Activated CD4-positive, alpha-beta memory T cell treated with anti-CD3 and anti-CD28 coated beads for 36 hours (primary cell): ENCODE results near the gene ITPR1. TPM values are rescaled to one million over a fixed set of nuclear protein-coding genes. Genes with fewer than 3 reads are reported as not detected.

Source experiments
- CTCF ChIA-PET: fragments of 350-600 bp; sonication (Branson Sonifier 250); formaldehyde crosslinking; loops from one replicate; lab custom pipeline; 2021; ENCODE audit warnings: antibody characterized with exemption, inconsistent platforms; lab: Charles Lee
- POLR2A ChIA-PET: fragments of 350-600 bp; sonication (Branson Sonifier 250); formaldehyde crosslinking; loops from one replicate; lab custom pipeline; 2021; ENCODE audit warnings: antibody characterized with exemption; lab: Charles Lee
- DNase-seq: peaks from one replicate; pipeline ENCODE4 v3.0.0-alpha.2; 2020
- H3K27ac Mint-ChIP-seq: one replicate; pipeline ENCODE4 v1.8.0; 2021; ENCODE audit warnings: mixed read lengths
- H3K27me3 Mint-ChIP-seq: one replicate; pipeline ENCODE4 v1.8.0; 2021; ENCODE audit warnings: mixed read lengths
- H3K36me3 Mint-ChIP-seq: one replicate; pipeline ENCODE4 v1.8.0; 2021; ENCODE audit warnings: mixed read lengths
- H3K4me1 Mint-ChIP-seq: one replicate; pipeline ENCODE4 v1.8.0; 2021; ENCODE audit warnings: low read depth, mixed read lengths
- H3K4me3 Mint-ChIP-seq: one replicate; pipeline ENCODE4 v1.8.0; 2021; ENCODE audit warnings: mild to moderate bottlenecking, mixed read lengths
- H3K9me3 Mint-ChIP-seq: one replicate; pipeline ENCODE4 v1.8.0; 2021; ENCODE audit warnings: mixed read lengths
- intact Hi-C: fragments of 100-400 bp; cut with micrococcal nuclease; formaldehyde crosslinking; loops from one replicate; pipeline ENCODE4 v1.15.1; 2023
- total RNA-seq, 2 experiments: library from RNA; stranded (reverse); gene quantifications; one replicate each; pipeline ENCODE4 v1.2.3, GENCODE V29; 2021

Gene ITPR1
- total RNA-seq, 2 experiments from 2014 or later: 49.1 to 53.1 TPM

- Mint-ChIP-seq H3K27me3 (no peaks in the 10 kb centered on the region), H3K27ac (no peak overlapping the region), H3K9me3 (no peaks in the 10 kb centered on the region), H3K36me3 (no peaks in the 10 kb centered on the region), H3K4me1 (no peaks in the 10 kb centered on the region), H3K4me3 (no peak overlapping the region)
- CTCF ChIA-PET: interaction anchor here (0.7 to 1.3 kb wide), 5 partner anchors 14 to 264 kb away, joined by 3 to 5 read pairs (median 3); no protein-coding TSS in a partner anchor
- no peak for DNase-seq
- intact Hi-C loops: no loop called here
- POLR2A ChIA-PET: no interaction called here
These were observed 121.8 kb downstream of the ITPR1 start for GRCh38 chr3:4614927-4615326.

GRCh38 chr3:4615750-4616149, 122.6 kb downstream of the ITPR1 start:
- Mint-ChIP-seq H3K36me3 (peaks cover 3% of the 10 kb centered on the region), H3K4me1 (no peaks in the 10 kb centered on the region), H3K9me3 (peaks cover under 1% of the 10 kb centered on the region), H3K4me3 (no peak overlapping the region), H3K27me3 (no peaks in the 10 kb centered on the region), H3K27ac (no peak overlapping the region)
- POLR2A ChIA-PET: no interaction called here
- CTCF ChIA-PET: interaction anchor here (0.7 to 1.2 kb wide), 2 partner anchors 16 to 18 kb away, joined by 4 to 5 read pairs; no protein-coding TSS in a partner anchor
- no peak for DNase-seq
- intact Hi-C loops: no loop called here

- POLR2A ChIA-PET: no interaction called here
- Mint-ChIP-seq H3K4me3 (no peak overlapping the region), H3K27ac (no peak overlapping the region), H3K27me3 (no peaks in the 10 kb centered on the region), H3K9me3 (peaks cover 6% of the 10 kb centered on the region), H3K4me1 (peaks cover 2% of the 10 kb centered on the region), H3K36me3 (peaks cover 13% of the 10 kb centered on the region)
- CTCF ChIA-PET: interaction anchor here (1.2 to 1.3 kb wide), 2 partner anchors 10 to 272 kb away, joined by 3 to 6 read pairs; no protein-coding TSS in a partner anchor
- intact Hi-C loops: no loop called here
- DNase-seq: no peak
These were observed 130.4 kb downstream of the ITPR1 start for GRCh38 chr3:4623421-4623999.

- Mint-ChIP-seq H3K36me3 (peaks cover 4% of the 10 kb centered on the region), H3K4me3 (no peak overlapping the region), H3K4me1 (no peaks in the 10 kb centered on the region), H3K27me3 (no peaks in the 10 kb centered on the region), H3K27ac (no peak overlapping the region), H3K9me3 (no peaks in the 10 kb centered on the region)
- POLR2A ChIA-PET: interaction anchor here (0.6 to 1.0 kb wide), 2 partner anchors 134 to 267 kb away, joined by 3 to 4 read pairs; partner anchors contain the start of gene ITPR1
- CTCF ChIA-PET: interaction anchor here (1.1 to 3.8 kb wide), 2 partner anchors 37 to 277 kb away, joined by 4 to 20 read pairs; no protein-coding TSS in a partner anchor
- intact Hi-C loops: no loop called here
- DNase-seq: no peak
These were observed 134.7 kb downstream of the ITPR1 start for GRCh38 chr3:4627651-4628375.

GRCh38 chr3:4629095-4630007, 136.2 kb downstream of the ITPR1 start:
- H3K36me3 Mint-ChIP-seq: peaks cover 6% of the 10 kb centered on the region
- no peak for DNase-seq
- POLR2A ChIA-PET: interaction anchor here (1.0 kb wide), 1 partner anchor 136 kb away, joined by 4 read pairs; the partner anchor contains the start of gene ITPR1
- intact Hi-C loops: loop anchor here (5.0 kb wide), 1 partner anchor 327 kb away; the partner anchor contains the start of gene SETMAR
- H3K4me3 Mint-ChIP-seq: no peak overlapping the region
- peaks cover 5% of the 10 kb centered on the region for H3K4me1 Mint-ChIP-seq
- CTCF ChIA-PET: interaction anchor here (0.6 to 3.8 kb wide), 3 partner anchors 15 to 369 kb away, joined by 3 to 20 read pairs (median 3); no protein-coding TSS in a partner anchor
- no peaks in the 10 kb centered on the region for H3K9me3 Mint-ChIP-seq
- H3K27me3 Mint-ChIP-seq: no peaks in the 10 kb centered on the region
- no peak overlapping the region for H3K27ac Mint-ChIP-seq

GRCh38 chr3:4633078-4634004, 140.2 kb downstream of the ITPR1 start:
- CTCF ChIA-PET: interaction anchor here (0.6 to 5.5 kb wide), 56 partner anchors 8 to 379 kb away, joined by 3 to 131 read pairs (median 4); partner anchors contain the start of gene ITPR1
- H3K4me1 Mint-ChIP-seq: peaks cover 5% of the 10 kb centered on the region
- intact Hi-C loops: loop anchor here (1.0 to 5.0 kb wide), 4 partner anchors 49 to 331 kb away; partner anchors contain the start of gene SETMAR
- no peaks in the 10 kb centered on the region for H3K27me3 Mint-ChIP-seq
- POLR2A ChIA-PET: no interaction called here
- no peak overlapping the region for H3K27ac Mint-ChIP-seq
- no peak for DNase-seq
- H3K9me3 Mint-ChIP-seq: no peaks in the 10 kb centered on the region
- no peak overlapping the region for H3K4me3 Mint-ChIP-seq
- peaks cover 6% of the 10 kb centered on the region for H3K36me3 Mint-ChIP-seq

- H3K27ac Mint-ChIP-seq: no peak overlapping the region
- no peak overlapping the region for H3K4me3 Mint-ChIP-seq
- intact Hi-C loops: loop anchor here (5.0 kb wide), 1 partner anchor 333 kb away; the partner anchor contains the start of gene SETMAR
- H3K36me3 Mint-ChIP-seq: peaks cover 2% of the 10 kb centered on the region
- H3K9me3 Mint-ChIP-seq: no peaks in the 10 kb centered on the region
- peaks cover 5% of the 10 kb centered on the region for H3K4me1 Mint-ChIP-seq
- ChIA-PET CTCF (interaction anchor here (1.4 to 5.5 kb wide), 4 partner anchors 116 to 288 kb away, joined by 4 to 131 read pairs (median 30); no protein-coding TSS in a partner anchor), POLR2A (no interaction called here)
- no peaks in the 10 kb centered on the region for H3K27me3 Mint-ChIP-seq
- no peak for DNase-seq
These were observed 141.7 kb downstream of the ITPR1 start for GRCh38 chr3:4634894-4635293.

- no peak for DNase-seq
- ChIA-PET CTCF (interaction anchor here (1.5 to 2.8 kb wide), 2 partner anchors 9 to 286 kb away, joined by 3 to 15 read pairs; no protein-coding TSS in a partner anchor), POLR2A (no interaction called here)
- peaks cover 2% of the 10 kb centered on the region for H3K36me3 Mint-ChIP-seq
- H3K27ac Mint-ChIP-seq: no peak overlapping the region
- intact Hi-C loops: no loop called here
- H3K4me3 Mint-ChIP-seq: no peak overlapping the region
- H3K9me3 Mint-ChIP-seq: no peaks in the 10 kb centered on the region
- H3K4me1 Mint-ChIP-seq: peaks cover 5% of the 10 kb centered on the region
- no peaks in the 10 kb centered on the region for H3K27me3 Mint-ChIP-seq
These were observed 144.1 kb downstream of the ITPR1 start for GRCh38 chr3:4637265-4637664.

GRCh38 chr3:4641863-4642563, 148.9 kb downstream of the ITPR1 start:
- CTCF ChIA-PET: interaction anchor here (1.1 to 1.5 kb wide), 2 partner anchors 8 to 70 kb away, joined by 3 to 5 read pairs; no protein-coding TSS in a partner anchor
- intact Hi-C loops: no loop called here
- POLR2A ChIA-PET: interaction anchor here (1.6 kb wide), 1 partner anchor 148 kb away, joined by 4 read pairs; no protein-coding TSS in a partner anchor
- Mint-ChIP-seq H3K9me3 (no peaks in the 10 kb centered on the region), H3K4me3 (no peak overlapping the region), H3K27ac (no peak overlapping the region), H3K4me1 (peaks cover 7% of the 10 kb centered on the region), H3K36me3 (peaks cover 16% of the 10 kb centered on the region), H3K27me3 (no peaks in the 10 kb centered on the region)
- DNase-seq: no peak

- Mint-ChIP-seq H3K9me3 (no peaks in the 10 kb centered on the region), H3K27ac (no peak overlapping the region), H3K4me1 (peaks cover 7% of the 10 kb centered on the region), H3K36me3 (peaks cover 18% of the 10 kb centered on the region), H3K4me3 (no peak overlapping the region), H3K27me3 (no peaks in the 10 kb centered on the region)
- DNase-seq: no peak
- intact Hi-C loops: no loop called here
- ChIA-PET CTCF (no interaction called here), POLR2A (interaction anchor here (1.6 kb wide), 1 partner anchor 149 kb away, joined by 4 read pairs; no protein-coding TSS in a partner anchor)
These were observed 149.5 kb downstream of the ITPR1 start for GRCh38 chr3:4642611-4643010.
